Transverse colon (tissue), 4 donors: Measurements from ENCODE around the gene FANK1. TPM values are rescaled to one million over a fixed set of nuclear protein-coding genes. Genes with fewer than 3 reads are reported as not detected.

Experiments
- DNase-seq: peaks from one replicate; pipeline ENCODE4 v3.0.0-alpha.2; 2019
- H3K27ac ChIP-seq, 4 donors: fragments of 200-600 bp; sonication (generic); 2 replicates each; pipeline ENCODE4 v1.5.1; 2016 to 2018; ENCODE audit warnings: inconsistent platforms in 4 of 4
- H3K27me3 ChIP-seq: fragments of 200-600 bp; sonication (generic); 2 replicates; pipeline ENCODE4 v1.5.1; 2017; ENCODE audit warnings: inconsistent platforms
- H3K36me3 ChIP-seq, 4 donors: fragments of 200-600 bp; sonication (generic); 2 replicates each; pipeline ENCODE4 v1.5.1; 2017 to 2019; ENCODE audit warnings: inconsistent platforms in 4 of 4
- H3K4me1 ChIP-seq, 4 donors: fragments of 200-600 bp; sonication (generic); 2 replicates each; pipeline ENCODE4 v1.5.1; 2017 to 2020; ENCODE audit warnings: inconsistent platforms in 4 of 4
- H3K4me3 ChIP-seq, 4 donors: fragments of 200-600 bp; sonication (generic); 1 replicate in 1 of 4; 2 replicates in 3 of 4; pipeline versions ENCODE4 v1.5.1 to v1.6.1; 2017 to 2019; ENCODE audit warnings: inconsistent platforms in 4 of 4
- H3K9me3 ChIP-seq, 2 donors: fragments of 200-600 bp; sonication (generic); 2 replicates each; pipeline ENCODE4 v1.5.1; 2017 to 2019; ENCODE audit warnings: inconsistent platforms in 2 of 2
- EP300 ChIP-seq: sonication (generic); formaldehyde crosslinking; IDR thresholded peaks from one replicate; pipeline ENCODE4 v1.6.1; 2017; ENCODE audit warnings: antibody characterized with exemption, low read depth
- POLR2A ChIP-seq: fragments of 450-650 bp; IDR thresholded peaks from one replicate; pipeline ENCODE4 v1.6.1; 2016; ENCODE audit warnings: antibody characterized with exemption, mild to moderate bottlenecking, moderate library complexity
- POLR2AphosphoS5 ChIP-seq, 3 donors: sonication (generic); formaldehyde crosslinking; IDR thresholded peaks; one replicate each; pipeline ENCODE4 v1.6.1; 2016; ENCODE audit warnings: antibody characterized with exemption in 3 of 3
- WGBS, 2 donors: methylation state at CpG; one replicate each; pipeline ENCODE4 v1.1.5; 2018; ENCODE audit warnings: low coverage in 1 of 2; 5-methylcytosine and 5-hydroxymethylcytosine counted together
- in situ Hi-C, 4 donors: fragments of 200-750 bp; cut with MboI; loops; one replicate each; pipeline versions ENCODE4 v1.15.0 to v1.15.1; 2017; ENCODE audit warnings: low sequenced_read_pairs in 3 of 4, low pct_ligation_motif_present in 1 of 4, low pct_unique_long_range_greater_than_20kb in 1 of 4
- intact Hi-C: fragments of 100-400 bp; cut with DNase I; formaldehyde crosslinking; loops from one replicate; pipeline ENCODE4 v1.15.1; 2023; ENCODE audit warnings: low total_unique reads
- total RNA-seq, 4 donors: library from RNA; depleted of rRNA; stranded (reverse); fragments of >200 nt; gene quantifications; one replicate each; pipeline ENCODE4 v1.1.0, GENCODE V29; 2016
- TF ChIP-seq, protein P1 (sequence below), 5 experiments: fragments of 200-600 bp in 3 of 5; fragments of 450-650 bp in 2 of 5; sonication (generic) in 3 of 5; IDR thresholded peaks; 1 replicate in 2 of 5; 2 replicates in 3 of 5; pipeline ENCODE4 v1.5.1; 2016 to 2017; ENCODE audit warnings: antibody characterized with exemption in 5 of 5, inconsistent platforms in 3 of 5, mild to moderate bottlenecking in 2 of 5, moderate library complexity in 1 of 5

FANK1 gene
- total RNA-seq, 4 donors from 2014 or later: 3.4 to 7.5 (median 5.7) TPM

DNA sequence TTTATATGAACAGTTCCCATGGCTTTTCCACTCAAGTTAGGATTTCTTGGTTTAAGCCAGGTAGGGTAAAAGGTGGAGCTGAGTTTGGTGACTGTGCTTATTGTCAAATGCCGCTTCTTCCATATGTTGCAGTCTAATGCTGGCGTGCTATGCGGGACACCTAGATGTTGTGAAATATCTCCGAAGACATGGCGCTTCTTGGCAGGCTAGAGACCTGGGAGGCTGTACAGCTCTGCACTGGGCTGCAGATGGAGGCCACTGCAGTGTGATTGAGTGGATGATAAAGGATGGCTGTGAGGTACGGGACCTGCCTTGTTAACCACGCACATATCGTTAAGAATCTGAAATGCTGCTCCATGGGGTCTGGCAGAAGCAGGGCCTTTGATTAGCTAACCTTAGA, 108.4 kb downstream of the FANK1 start:
- Histone ChIP-seq H3K4me3 (no peak overlapping the region), H3K27ac (no peak overlapping the region), H3K4me1 (no peaks in the 10 kb centered on the region), H3K27me3 (no peaks in the 10 kb centered on the region), H3K9me3 (no peaks in the 10 kb centered on the region), H3K36me3 (no peaks in the 10 kb centered on the region)
- 77 to 81% methylated on average over 5 to 8 of the region's 8 CpGs for WGBS, 2 donors
- intact Hi-C loops: no loop called here
- TF ChIP-seq POLR2AphosphoS5 (IDR thresholded peaks at IDR 0.05): no peak
- TF ChIP-seq, protein P1, sequence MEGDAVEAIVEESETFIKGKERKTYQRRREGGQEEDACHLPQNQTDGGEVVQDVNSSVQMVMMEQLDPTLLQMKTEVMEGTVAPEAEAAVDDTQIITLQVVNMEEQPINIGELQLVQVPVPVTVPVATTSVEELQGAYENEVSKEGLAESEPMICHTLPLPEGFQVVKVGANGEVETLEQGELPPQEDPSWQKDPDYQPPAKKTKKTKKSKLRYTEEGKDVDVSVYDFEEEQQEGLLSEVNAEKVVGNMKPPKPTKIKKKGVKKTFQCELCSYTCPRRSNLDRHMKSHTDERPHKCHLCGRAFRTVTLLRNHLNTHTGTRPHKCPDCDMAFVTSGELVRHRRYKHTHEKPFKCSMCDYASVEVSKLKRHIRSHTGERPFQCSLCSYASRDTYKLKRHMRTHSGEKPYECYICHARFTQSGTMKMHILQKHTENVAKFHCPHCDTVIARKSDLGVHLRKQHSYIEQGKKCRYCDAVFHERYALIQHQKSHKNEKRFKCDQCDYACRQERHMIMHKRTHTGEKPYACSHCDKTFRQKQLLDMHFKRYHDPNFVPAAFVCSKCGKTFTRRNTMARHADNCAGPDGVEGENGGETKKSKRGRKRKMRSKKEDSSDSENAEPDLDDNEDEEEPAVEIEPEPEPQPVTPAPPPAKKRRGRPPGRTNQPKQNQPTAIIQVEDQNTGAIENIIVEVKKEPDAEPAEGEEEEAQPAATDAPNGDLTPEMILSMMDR (IDR thresholded peaks at IDR 0.05): no peak
- TF ChIP-seq EP300: no peak
- no peak for TF ChIP-seq POLR2A
- DNase-seq: no peak
- in situ Hi-C loops: no loop called here

DNA sequence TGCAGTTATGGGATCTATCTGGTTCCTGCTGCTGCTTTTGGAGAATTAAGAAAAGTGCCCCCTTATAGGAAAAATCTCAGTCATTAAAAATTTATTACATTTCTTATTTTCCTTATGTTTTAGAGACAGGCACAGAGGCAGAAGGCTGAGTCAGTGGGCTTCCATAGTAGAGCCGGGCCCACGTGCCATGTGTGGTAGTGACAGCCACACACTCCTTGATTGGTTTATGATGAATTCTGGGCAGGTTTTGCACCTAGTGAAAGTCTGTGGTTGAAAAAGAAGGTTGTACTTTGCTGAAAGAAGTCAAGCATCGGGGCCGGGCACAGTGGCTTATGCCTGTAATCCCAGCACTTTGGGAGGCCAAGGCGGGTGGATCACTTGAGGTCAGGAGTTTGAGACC, 109.9 kb downstream of the FANK1 start:
- Histone ChIP-seq H3K4me1 (no peaks in the 10 kb centered on the region), H3K27me3 (no peaks in the 10 kb centered on the region), H3K4me3 (no peak overlapping the region), H3K36me3 (no peaks in the 10 kb centered on the region), H3K9me3 (no peaks in the 10 kb centered on the region), H3K27ac (no peak overlapping the region)
- in situ Hi-C loops (no loop called here), intact Hi-C loops (no loop called here)
- TF ChIP-seq EP300 (no peak), POLR2AphosphoS5 (IDR thresholded peaks at IDR 0.05) (no peak), POLR2A (no peak)
- TF ChIP-seq, protein P1 (IDR thresholded peaks at IDR 0.05): no peak
- no peak for DNase-seq
- 86 to 94% methylated on average over 2 to 5 of the region's 5 CpGs for WGBS, 2 donors

DNA sequence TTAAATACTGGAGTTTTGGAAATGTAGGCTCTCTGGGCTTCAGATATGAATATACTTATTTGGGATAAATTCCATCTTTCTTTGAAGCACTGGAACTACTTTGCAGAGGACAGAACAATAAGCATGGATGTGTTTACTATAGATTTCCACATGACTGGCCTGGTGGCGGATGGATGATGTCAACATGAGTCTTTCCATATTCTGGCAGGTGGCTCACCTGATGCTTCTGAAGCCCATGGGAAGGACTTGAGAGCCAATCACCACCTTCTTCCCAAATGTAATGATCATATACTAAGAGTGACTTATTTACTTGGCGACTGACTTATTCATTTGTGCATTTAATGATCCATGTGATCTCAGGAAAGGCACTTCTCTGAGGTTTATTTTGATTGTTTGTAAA, 110.5 kb downstream of the FANK1 start:
- in situ Hi-C loops (no loop called here), intact Hi-C loops (no loop called here)
- no peak for DNase-seq
- Histone ChIP-seq H3K27ac (no peak overlapping the region), H3K27me3 (no peaks in the 10 kb centered on the region), H3K36me3 (no peaks in the 10 kb centered on the region), H3K4me1 (no peaks in the 10 kb centered on the region), H3K4me3 (no peak overlapping the region), H3K9me3 (no peaks in the 10 kb centered on the region)
- WGBS, 2 donors: 73 to 88% methylated on average over 1 to 2 of the region's 2 CpGs
- TF ChIP-seq, protein P1 (IDR thresholded peaks at IDR 0.05): no peak
- no peak for TF ChIP-seq POLR2AphosphoS5 (IDR thresholded peaks at IDR 0.05)
- no peak for TF ChIP-seq EP300
- no peak for TF ChIP-seq POLR2A

DNA sequence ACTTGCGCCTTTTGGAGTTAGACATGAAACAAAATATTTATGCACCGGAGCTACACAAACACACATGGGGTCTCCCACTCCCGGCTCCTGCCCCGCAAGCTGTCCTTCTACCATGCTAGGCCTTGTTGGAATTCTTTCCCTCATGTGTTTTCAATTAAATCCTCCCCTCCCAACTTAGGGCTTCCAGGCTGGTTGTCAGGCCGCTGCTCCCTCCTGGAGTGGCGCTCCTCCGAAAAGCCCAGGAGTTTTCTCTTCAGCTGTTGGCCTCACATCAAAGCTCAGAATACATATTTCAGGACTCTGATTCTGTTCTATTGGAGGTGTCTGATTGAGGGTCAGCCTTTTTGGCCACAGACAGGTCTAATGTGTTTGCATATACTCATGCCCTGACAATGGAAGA, 113.3 kb downstream of the FANK1 start:
- DNase-seq: no peak
- intact Hi-C loops: no loop called here

More for the DNA sequence above, 113.3 kb downstream of the FANK1 start:
- in situ Hi-C loops: no loop called here
- Histone ChIP-seq H3K27ac (no peak overlapping the region), H3K27me3 (no peaks in the 10 kb centered on the region), H3K4me3 (no peak overlapping the region), H3K9me3 (no peaks in the 10 kb centered on the region), H3K36me3 (no peaks in the 10 kb centered on the region), H3K4me1 (no peaks in the 10 kb centered on the region)
- WGBS, 2 donors: 80 to 97% methylated on average over 1 to 7 of the region's 7 CpGs
- TF ChIP-seq POLR2A (no peak), EP300 (no peak), POLR2AphosphoS5 (IDR thresholded peaks at IDR 0.05) (no peak)
- TF ChIP-seq, protein P1 (IDR thresholded peaks at IDR 0.05): no peak
